Measurements from ENCODE around the gene TAGLN3. TPM values are rescaled to one million over a fixed set of nuclear protein-coding genes. Genes with fewer than 3 reads are reported as not detected.

TAGLN3 gene
- total RNA-seq, 1 experiment from 2014 or later: not detected

- no peak for ATAC-seq
- no peak overlapping the region for H3K4me3 ChIP-seq (ENCODE audit: low read depth in 2 of 2, low read length in 2 of 2)
- TF ChIP-seq POLR2AphosphoS5 (IDR thresholded peaks at IDR 0.05; ENCODE audit: low read depth, low read length) (no peak), TCF7L2 (IDR thresholded peaks at IDR 0.05; ENCODE audit: low read depth, low read length) (no peak), SIN3A (IDR thresholded peaks at IDR 0.05; ENCODE audit: borderline replicate concordance, insufficient read depth, low read depth, low read length) (no peak), REST (IDR thresholded peaks at IDR 0.05; ENCODE audit: insufficient read depth in 1 of 2, low read depth in 2 of 2, low read length in 1 of 2) (no peak), CTCF (IDR thresholded peaks at IDR 0.05) (no peak)
- POLR2A ChIA-PET: no interaction called here
- H3K36me3 ChIP-seq (ENCODE audit: control insufficient read depth, insufficient read depth, low read length): no peaks in the 10 kb centered on the region
- no peaks in the 10 kb centered on the region for H3K4me1 ChIP-seq (ENCODE audit: control insufficient read depth, insufficient read depth, low read length)
- CTCF ChIA-PET: no interaction called here
- intact Hi-C loops (cut with micrococcal nuclease; ENCODE audit: unreplicated experiment) (no loop called here), in situ Hi-C loops (cut with HindIII; ENCODE audit: low pct_unique_long_range_greater_than_20kb, low sequenced_read_pairs) (no loop called here)
- H3K9me3 ChIP-seq (ENCODE audit: control insufficient read depth, insufficient read depth, low read depth, low read length): no peaks in the 10 kb centered on the region
- H3K27me3 ChIP-seq (ENCODE audit: control insufficient read depth, insufficient read depth, low read length): no peaks in the 10 kb centered on the region; the same call in 1 of the 2 replicates
- no peak overlapping the region for H3K27ac ChIP-seq (ENCODE audit: low read length)
- DNase-seq (ENCODE audit: low read depth, low spot score): no peak
- no TSS peak for BruUV-seq (replicated peaks)
Measured at GRCh38 chr3:112019716-112020115, 21.0 kb downstream of the TAGLN3 start.

GRCh38 chr3:112020674-112021085 is 22.0 kb downstream of the TAGLN3 start:
- CTCF ChIA-PET: no interaction called here
- H3K4me1 ChIP-seq (ENCODE audit: control insufficient read depth, insufficient read depth, low read length): no peaks in the 10 kb centered on the region
- in situ Hi-C loops (cut with HindIII; ENCODE audit: low pct_unique_long_range_greater_than_20kb, low sequenced_read_pairs): no loop called here
- TF ChIP-seq POLR2AphosphoS5 (IDR thresholded peaks at IDR 0.05; ENCODE audit: low read depth, low read length): no peak
- TF ChIP-seq SIN3A (IDR thresholded peaks at IDR 0.05; ENCODE audit: borderline replicate concordance, insufficient read depth, low read depth, low read length): no peak
- no peak for TF ChIP-seq TCF7L2 (IDR thresholded peaks at IDR 0.05; ENCODE audit: low read depth, low read length)
- TF ChIP-seq CTCF (IDR thresholded peaks at IDR 0.05): no peak
- no peak for TF ChIP-seq REST (IDR thresholded peaks at IDR 0.05; ENCODE audit: insufficient read depth in 1 of 2, low read depth in 2 of 2, low read length in 1 of 2)
- no peak overlapping the region for H3K27ac ChIP-seq (ENCODE audit: low read length)
- POLR2A ChIA-PET: no interaction called here
- H3K36me3 ChIP-seq (ENCODE audit: control insufficient read depth, insufficient read depth, low read length): no peaks in the 10 kb centered on the region
- no peaks in the 10 kb centered on the region; the same call in 1 of the 2 replicates for H3K27me3 ChIP-seq (ENCODE audit: control insufficient read depth, insufficient read depth, low read length)
- no peak for DNase-seq (ENCODE audit: low read depth, low spot score)
- BruUV-seq (replicated peaks): no TSS peak
- no peak overlapping the region for H3K4me3 ChIP-seq (ENCODE audit: low read depth in 2 of 2, low read length in 2 of 2)
- ATAC-seq: no peak
- intact Hi-C loops (cut with micrococcal nuclease; ENCODE audit: unreplicated experiment): no loop called here
- no peaks in the 10 kb centered on the region for H3K9me3 ChIP-seq (ENCODE audit: control insufficient read depth, insufficient read depth, low read depth, low read length)
